Keratinocyte (primary cell): ENCODE measurements around the gene PARD3.

Source experiments
- EZH2 ChIP-seq: IDR thresholded peaks from one replicate; pipeline ENCODE4 v1.6.1; 2012; ENCODE audit warnings: inconsistent platforms, mild to moderate bottlenecking, low read length, moderate library complexity
- TF ChIP-seq, protein P1 (sequence below), 3 experiments: IDR thresholded peaks in 1 of 3; conservative IDR thresholded peaks in 1 of 3; optimal IDR thresholded peaks in 1 of 3; 2 replicates in 2 of 3; 3 replicates in 1 of 3; pipeline versions ENCODE3 to v1.5.1; 2011; ENCODE audit warnings: low read length in 3 of 3, mild to moderate bottlenecking in 3 of 3, moderate library complexity in 2 of 3, control low read depth in 1 of 3, inconsistent platforms in 1 of 3; ENCODE audit not compliant: insufficient read depth in 2 of 3; ENCODE audit errors: extremely low read depth in 1 of 3

DNA sequence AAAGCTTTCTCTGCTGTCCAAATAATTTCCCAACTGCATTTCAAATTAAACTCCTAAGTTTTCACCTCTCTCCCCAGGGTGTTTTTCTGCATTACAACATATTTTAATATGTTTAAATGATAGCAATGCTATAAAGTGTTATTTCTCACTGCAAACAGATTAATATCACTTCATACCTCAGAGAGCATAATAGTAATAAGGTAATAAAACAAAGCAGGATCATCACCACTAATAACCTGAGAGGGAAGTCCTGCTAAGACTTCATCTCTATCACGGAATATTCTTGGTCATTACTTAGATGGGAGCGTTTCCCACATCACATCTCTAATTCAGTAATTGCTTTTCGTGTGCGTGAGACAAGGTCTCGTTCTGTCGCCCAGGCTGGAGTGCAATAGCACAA lies 168.8 kb downstream of the PARD3 start:
- TF ChIP-seq, protein P1, sequence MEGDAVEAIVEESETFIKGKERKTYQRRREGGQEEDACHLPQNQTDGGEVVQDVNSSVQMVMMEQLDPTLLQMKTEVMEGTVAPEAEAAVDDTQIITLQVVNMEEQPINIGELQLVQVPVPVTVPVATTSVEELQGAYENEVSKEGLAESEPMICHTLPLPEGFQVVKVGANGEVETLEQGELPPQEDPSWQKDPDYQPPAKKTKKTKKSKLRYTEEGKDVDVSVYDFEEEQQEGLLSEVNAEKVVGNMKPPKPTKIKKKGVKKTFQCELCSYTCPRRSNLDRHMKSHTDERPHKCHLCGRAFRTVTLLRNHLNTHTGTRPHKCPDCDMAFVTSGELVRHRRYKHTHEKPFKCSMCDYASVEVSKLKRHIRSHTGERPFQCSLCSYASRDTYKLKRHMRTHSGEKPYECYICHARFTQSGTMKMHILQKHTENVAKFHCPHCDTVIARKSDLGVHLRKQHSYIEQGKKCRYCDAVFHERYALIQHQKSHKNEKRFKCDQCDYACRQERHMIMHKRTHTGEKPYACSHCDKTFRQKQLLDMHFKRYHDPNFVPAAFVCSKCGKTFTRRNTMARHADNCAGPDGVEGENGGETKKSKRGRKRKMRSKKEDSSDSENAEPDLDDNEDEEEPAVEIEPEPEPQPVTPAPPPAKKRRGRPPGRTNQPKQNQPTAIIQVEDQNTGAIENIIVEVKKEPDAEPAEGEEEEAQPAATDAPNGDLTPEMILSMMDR (optimal IDR thresholded peaks at IDR 0.05 in 1 of 3, IDR thresholded peaks at IDR 0.05 in 1 of 3, conservative IDR thresholded peaks at IDR 0.05 in 1 of 3; ENCODE audit: extremely low read depth in 1 of 3, insufficient read depth in 2 of 3, low read length in 3 of 3) = no peak
- no peak for TF ChIP-seq EZH2
